Measurements from ENCODE around the gene TMED4. TPM values are rescaled to one million over a fixed set of nuclear protein-coding genes. Genes with fewer than 3 reads are reported as not detected.

Gene TMED4
- polyA plus RNA-seq, 1 donor (not counting 4 experiments of a cell fraction or from before 2014, with no cell fraction given): 45.8 TPM

DNA sequence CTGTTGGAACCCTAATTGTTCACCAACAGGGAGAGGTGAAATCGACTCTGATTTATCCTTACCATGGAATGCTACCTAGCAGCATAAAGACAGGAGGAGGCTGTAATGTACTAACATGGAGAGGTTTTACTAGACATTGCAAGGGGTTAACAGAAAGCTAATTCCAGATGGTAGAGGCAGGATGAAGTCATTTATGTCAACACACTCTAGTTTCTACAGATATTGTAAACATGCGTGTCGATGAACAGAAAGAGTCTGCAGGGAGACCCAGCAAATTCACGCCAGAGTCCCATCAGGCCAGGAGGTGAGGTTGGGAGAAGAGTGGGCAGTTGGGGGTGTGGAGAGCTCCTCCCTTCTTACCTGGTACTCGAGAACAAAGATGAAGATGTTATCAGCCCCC lies 47.9 kb downstream of the TMED4 start:
- Histone ChIP-seq H3K4me3 (ENCODE audit: control insufficient read depth in 2 of 3, extremely low read depth in 1 of 3, insufficient read depth in 2 of 3, low read depth in 1 of 3, low read length in 3 of 3) (no peak overlapping the region), H2AFZ (ENCODE audit: control insufficient read depth, low read length) (no peak overlapping the region), H3K9ac (ENCODE audit: control insufficient read depth, extremely low read depth, insufficient read depth, low read length) (no peak overlapping the region), H3K4me2 (ENCODE audit: control insufficient read depth, extremely low read depth, insufficient read depth, low read depth, low read length) (no peak overlapping the region), H3K27ac (ENCODE audit: control insufficient read depth, insufficient read depth, low read length) (no peak overlapping the region), H3K36me3 (ENCODE audit: control insufficient read depth in 2 of 2, extremely low read depth in 1 of 2, insufficient read depth in 2 of 2, low read length in 2 of 2) (no peaks in the 10 kb centered on the region), H3K9me1 (ENCODE audit: control insufficient read depth, extremely low read depth, insufficient read depth, low read length) (no peaks in the 10 kb centered on the region), H3K79me2 (ENCODE audit: control insufficient read depth, insufficient read depth, low read length) (no peaks in the 10 kb centered on the region), H4K20me1 (ENCODE audit: control insufficient read depth, extremely low read depth, insufficient read depth, low read length) (no peaks in the 10 kb centered on the region), H3K27me3 (ENCODE audit: control insufficient read depth, extremely low read depth, insufficient read depth, low read length) (no peaks in the 10 kb centered on the region), H3K4me1 (ENCODE audit: control insufficient read depth, extremely low read depth, insufficient read depth, low read length) (no peaks in the 10 kb centered on the region), H3K9me3 (ENCODE audit: control insufficient read depth, low read depth, low read length) (no peaks in the 10 kb centered on the region)
- FAIRE-seq: no peak
- TF ChIP-seq CTCF (optimal IDR thresholded peaks at IDR 0.05 in 1 of 3, IDR thresholded peaks at IDR 0.05 in 1 of 3, conservative IDR thresholded peaks at IDR 0.05 in 1 of 3; ENCODE audit: extremely low read depth in 1 of 3, insufficient read depth in 2 of 3, low read length in 3 of 3) (no peak), EZH2 (IDR thresholded peaks at IDR 0.05; ENCODE audit: low read length) (no peak)
- DNase-seq (ENCODE audit: low read depth, low spot score): no peak
- dilution Hi-C loops (cut with MboI; ENCODE audit: extremely low pct_ligation_motif_present, low sequenced_read_pairs): no loop called here

GRCh38 chr7:44533301-44534055 lies 48.6 kb downstream of the TMED4 start:
- Histone ChIP-seq H3K9ac (ENCODE audit: control insufficient read depth, extremely low read depth, insufficient read depth, low read length) (no peak overlapping the region), H3K36me3 (ENCODE audit: control insufficient read depth in 2 of 2, extremely low read depth in 1 of 2, insufficient read depth in 2 of 2, low read length in 2 of 2) (no peaks in the 10 kb centered on the region), H3K9me1 (ENCODE audit: control insufficient read depth, extremely low read depth, insufficient read depth, low read length) (no peaks in the 10 kb centered on the region), H4K20me1 (ENCODE audit: control insufficient read depth, extremely low read depth, insufficient read depth, low read length) (no peaks in the 10 kb centered on the region), H3K79me2 (ENCODE audit: control insufficient read depth, insufficient read depth, low read length) (no peaks in the 10 kb centered on the region), H3K4me3 (ENCODE audit: control insufficient read depth in 2 of 3, extremely low read depth in 1 of 3, insufficient read depth in 2 of 3, low read depth in 1 of 3, low read length in 3 of 3) (no peak overlapping the region), H2AFZ (ENCODE audit: control insufficient read depth, low read length) (no peak overlapping the region), H3K27ac (ENCODE audit: control insufficient read depth, insufficient read depth, low read length) (no peak overlapping the region), H3K4me1 (ENCODE audit: control insufficient read depth, extremely low read depth, insufficient read depth, low read length) (no peaks in the 10 kb centered on the region), H3K9me3 (ENCODE audit: control insufficient read depth, low read depth, low read length) (no peaks in the 10 kb centered on the region), H3K4me2 (ENCODE audit: control insufficient read depth, extremely low read depth, insufficient read depth, low read depth, low read length) (no peak overlapping the region), H3K27me3 (ENCODE audit: control insufficient read depth, extremely low read depth, insufficient read depth, low read length) (no peaks in the 10 kb centered on the region)
- TF ChIP-seq CTCF (optimal IDR thresholded peaks at IDR 0.05 in 1 of 3, IDR thresholded peaks at IDR 0.05 in 1 of 3, conservative IDR thresholded peaks at IDR 0.05 in 1 of 3; ENCODE audit: extremely low read depth in 1 of 3, insufficient read depth in 2 of 3, low read length in 3 of 3): no peak
- no peak for TF ChIP-seq EZH2 (IDR thresholded peaks at IDR 0.05; ENCODE audit: low read length)
- no peak for FAIRE-seq
- dilution Hi-C loops (cut with MboI; ENCODE audit: extremely low pct_ligation_motif_present, low sequenced_read_pairs): no loop called here
- DNase-seq (ENCODE audit: low read depth, low spot score): no peak

Measured in keratinocyte (primary cell).